Measurements from ENCODE around the gene WASHC4. TPM values are rescaled to one million over a fixed set of nuclear protein-coding genes. Genes with fewer than 3 reads are reported as not detected.

Gene WASHC4
- total RNA-seq, 1 experiment from 2014 or later, result 41.2 TPM

- H4K5ac ChIP-seq (ENCODE audit: insufficient read length, low read depth, low read length), result no peak overlapping the region
- H2BK5ac ChIP-seq (ENCODE audit: insufficient read length, low read length), result no peak overlapping the region
- Mint-ChIP-seq H3K27me3 (ENCODE audit: low read depth) (peaks cover 2% of the 10 kb centered on the region; the same call in 1 of the 2 replicates), H3K9me3 (peaks cover 13 to 22% of the 10 kb centered on the region in 2 experiments), H3K36me3 (ENCODE audit: insufficient read depth in 1 of 3, low read depth in 3 of 3) (peaks cover 3 to 18% (median 10%) of the 10 kb centered on the region in 3 experiments; a peak in 6 of 7 replicates), H3K4me3 (no peak overlapping the region), H3K27ac (peak overlapping the region in 1 of 3 experiments; percentile 50; a peak in 2 of 7 replicates), H3K4me1 (peaks cover 30 to 35% of the 10 kb centered on the region in 2 experiments)
- H3K56ac ChIP-seq (ENCODE audit: insufficient read length, low read depth, low read length), result no peak overlapping the region
- no peak for DNase-seq
- H4K91ac ChIP-seq (ENCODE audit: insufficient read length, low read depth, low read length), result no peak overlapping the region
- H3K4me2 ChIP-seq (ENCODE audit: insufficient read depth, insufficient read length, low read length), result no peak overlapping the region
- H2BK12ac ChIP-seq (ENCODE audit: insufficient read length, low read depth, low read length), result peak overlapping the region; percentile 0
- no CpG with 5 or more reads among the region's 3 CpGs for WGBS (ENCODE audit: extremely low coverage, insufficient read length, low lambda C conversion rate)
- no peak overlapping the region for H2AK5ac ChIP-seq (ENCODE audit: insufficient read length, low read length)
- peaks cover 14% of the 10 kb centered on the region; the same call in 1 of the 2 replicates for H3K4me1 ChIP-seq (ENCODE audit: insufficient read depth, low read length)
- no peak overlapping the region for H3K23ac ChIP-seq (ENCODE audit: insufficient read length, low read depth, low read length)
- no peaks in the 10 kb centered on the region for H3K23me2 ChIP-seq (ENCODE audit: insufficient read length, low read depth, low read length, poor library complexity, severe bottlenecking)
- H3K9ac ChIP-seq (ENCODE audit: extremely low read depth, insufficient read length, low read length), result no peak overlapping the region
- H2AFZ ChIP-seq (ENCODE audit: low read length), result no peak overlapping the region
- no peak overlapping the region for H2BK120ac ChIP-seq (ENCODE audit: low read depth, low read length, poor library complexity, severe bottlenecking)
- H4K8ac ChIP-seq (replicated peaks; ENCODE audit: insufficient read length, low read depth, low read length), result no peak overlapping the region
- H3T11ph ChIP-seq (ENCODE audit: low read length), result no peak overlapping the region
- H3K4ac ChIP-seq (ENCODE audit: low read depth, low read length), result no peak overlapping the region
- TF ChIP-seq CTCF (conservative IDR thresholded peaks at IDR 0.05), result no peak
- H3K79me1 ChIP-seq (ENCODE audit: insufficient read depth, low read depth, low read length, poor library complexity, severe bottlenecking), result no peaks in the 10 kb centered on the region
- H3K27ac ChIP-seq (ENCODE audit: insufficient read length, low read depth, low read length), result no peak overlapping the region
- H2BK15ac ChIP-seq (ENCODE audit: low read depth, low read length), result no peak overlapping the region
- H3K14ac ChIP-seq (ENCODE audit: insufficient read depth, low read length), result no peak overlapping the region
- H3K79me2 ChIP-seq (ENCODE audit: insufficient read depth, low read length), result no peaks in the 10 kb centered on the region
- H4K20me1 ChIP-seq (ENCODE audit: control insufficient read depth, insufficient read depth, insufficient read length), result no peaks in the 10 kb centered on the region
- H3K9me3 ChIP-seq (ENCODE audit: control insufficient read depth, low read depth, low read length), result peaks cover 6% of the 10 kb centered on the region
- no peak overlapping the region for H2BK20ac ChIP-seq (ENCODE audit: low read depth, low read length, poor library complexity, severe bottlenecking)
- peak overlapping the region; percentile 37 for H3K18ac ChIP-seq (ENCODE audit: insufficient read length, low read depth, low read length)
- H3K27me3 ChIP-seq (ENCODE audit: insufficient read depth, low read length), result no peaks in the 10 kb centered on the region
Measured at GRCh38 chr12:105089817-105090216, 17.7 kb upstream of the WASHC4 start.
